Measurements from ENCODE around the gene XYLT1. TPM values are rescaled to one million over a fixed set of nuclear protein-coding genes. Genes with fewer than 3 reads are reported as not detected.

Gene XYLT1
- total RNA-seq, 1 donor from 2014 or later: 1.8 TPM

DNA sequence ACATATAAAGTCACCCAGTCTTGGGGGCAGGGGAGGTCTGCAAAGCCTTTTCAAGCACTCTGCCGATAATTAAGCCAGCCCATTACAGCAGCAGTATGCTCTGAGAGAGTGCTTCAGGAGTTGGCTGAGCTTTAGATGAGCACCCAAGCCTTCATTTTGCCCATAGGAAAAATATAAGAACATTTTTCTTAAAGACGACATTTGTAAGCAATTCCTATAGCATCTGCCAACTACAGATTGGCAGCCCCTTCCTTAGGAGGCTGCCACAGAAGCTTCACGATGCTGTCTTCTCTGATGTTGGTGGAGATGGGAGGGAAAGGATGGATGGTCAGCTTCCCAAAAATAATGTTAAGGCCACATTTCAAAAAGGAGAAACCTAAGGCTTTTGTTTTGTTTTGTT lies 367.5 kb downstream of the XYLT1 start:
- DNase-seq (ENCODE audit: missing footprints) (no peak), ATAC-seq (no peak)
- intact Hi-C loops (cut with DNase I): no loop called here

DNA sequence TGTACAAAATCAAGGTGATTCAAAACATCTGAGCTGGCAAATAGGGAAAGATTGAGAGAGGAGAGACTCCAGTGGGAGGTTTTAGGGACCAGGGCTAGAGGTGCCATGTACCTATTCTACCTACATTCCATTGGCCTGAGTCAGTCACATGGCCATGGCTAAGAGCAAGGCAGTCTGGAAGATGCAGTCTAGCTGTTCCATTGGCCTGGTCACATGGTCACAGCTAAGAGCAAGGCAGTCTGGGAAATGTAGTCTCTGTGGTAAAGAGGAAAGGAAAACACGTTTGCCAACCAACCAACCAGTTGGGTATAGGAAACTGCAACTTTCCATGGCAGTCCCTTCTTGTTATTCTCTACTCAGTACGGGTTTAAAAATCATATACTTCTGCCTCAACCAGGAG lies 369.1 kb downstream of the XYLT1 start:
- DNase-seq (ENCODE audit: missing footprints) (no peak), ATAC-seq (no peak)
- intact Hi-C loops (cut with DNase I): no loop called here

DNA sequence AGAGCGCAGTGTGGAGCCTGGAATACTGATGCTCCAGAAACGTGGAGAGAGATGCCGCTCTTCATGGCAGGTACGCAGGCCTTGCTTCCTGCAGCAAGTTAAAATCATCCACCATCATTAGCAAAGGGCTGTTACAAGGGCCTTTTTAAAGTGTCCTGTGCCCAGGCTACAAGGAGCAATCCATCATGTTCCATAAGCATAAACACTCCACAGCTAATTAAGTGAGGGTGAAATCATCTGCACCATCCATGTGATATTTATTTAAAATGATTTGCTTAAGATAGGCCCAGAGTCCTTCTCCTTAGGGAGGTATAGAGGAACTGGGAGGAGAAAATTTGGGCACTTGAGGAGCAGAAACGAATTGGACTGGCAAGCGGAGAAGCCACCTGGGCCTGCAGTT lies 372.1 kb downstream of the XYLT1 start:
- DNase-seq (ENCODE audit: missing footprints): no peak
- no peak for ATAC-seq
- intact Hi-C loops (cut with DNase I): no loop called here

- ATAC-seq: no peak
- no peak for DNase-seq (ENCODE audit: missing footprints)
- intact Hi-C loops (cut with DNase I): no loop called here
Observed at GRCh38 chr16:17084130-17084529, 386.6 kb downstream of the XYLT1 start.

GRCh38 chr16:17083628-17084027 lies 387.1 kb downstream of the XYLT1 start:
- no peak for ATAC-seq
- DNase-seq (ENCODE audit: missing footprints): no peak
- intact Hi-C loops (cut with DNase I): no loop called here

DNA sequence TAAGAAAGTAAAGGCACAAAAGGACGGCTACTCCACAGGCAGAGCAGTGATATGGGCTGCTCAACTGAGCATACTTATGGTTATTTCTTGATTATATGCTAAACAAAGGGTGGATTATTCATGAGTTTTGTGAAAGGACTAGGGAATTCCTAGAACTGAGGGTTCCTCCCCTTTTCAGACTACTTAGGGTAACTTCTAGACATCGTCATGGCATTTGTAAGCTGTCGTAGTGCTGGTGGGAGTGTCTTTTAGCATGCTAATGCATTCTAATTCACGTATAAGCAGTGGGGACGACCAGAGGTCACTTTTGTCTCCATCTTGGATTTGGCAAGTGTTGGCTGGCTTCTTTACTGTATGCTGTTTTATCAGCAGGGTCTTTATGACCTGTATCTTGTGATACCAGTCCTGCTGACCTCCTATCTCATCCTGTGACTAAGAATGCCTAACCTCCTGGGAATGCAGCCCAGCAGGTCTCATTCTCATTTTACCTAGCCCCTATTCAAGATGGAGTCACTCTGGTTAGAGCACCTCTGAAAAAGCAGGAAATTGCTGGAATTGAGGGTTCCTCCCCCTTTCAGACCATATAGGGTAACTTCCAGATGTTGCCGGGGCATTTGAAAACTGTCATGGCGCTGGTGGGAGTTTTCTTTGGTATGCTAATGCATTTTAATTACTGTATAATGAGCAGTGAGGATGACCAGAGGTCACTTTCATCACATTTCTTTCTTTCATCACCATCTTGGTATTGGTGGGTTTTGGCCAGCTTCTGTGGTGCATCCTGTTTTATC lies 388.5 kb downstream of the XYLT1 start:
- ATAC-seq (no peak), DNase-seq (ENCODE audit: missing footprints) (no peak)
- intact Hi-C loops (cut with DNase I): no loop called here

DNA sequence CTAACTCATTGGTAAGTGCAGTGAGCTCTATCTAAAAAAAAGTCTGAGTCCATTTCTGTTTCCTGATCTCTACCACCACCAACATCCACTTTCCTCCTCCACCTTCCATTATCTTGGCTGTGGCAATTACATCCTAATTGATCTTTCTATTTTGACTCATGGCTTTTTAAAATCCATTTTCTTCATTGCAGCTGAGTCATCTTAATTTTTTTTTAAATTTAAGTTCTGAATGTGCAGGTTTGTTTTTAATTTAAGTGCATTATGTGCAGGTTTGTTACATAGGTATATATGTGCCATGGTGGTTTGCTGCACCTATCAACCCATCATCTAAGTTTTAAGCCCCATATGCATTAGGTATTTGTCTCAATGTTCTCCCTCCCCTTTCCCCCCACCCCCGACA lies 390.7 kb downstream of the XYLT1 start:
- no peak for DNase-seq (ENCODE audit: missing footprints)
- intact Hi-C loops (cut with DNase I): no loop called here
- no peak for ATAC-seq

GRCh38 chr16:17078931-17079631 lies 391.7 kb downstream of the XYLT1 start:
- DNase-seq (ENCODE audit: missing footprints): no peak
- no peak for ATAC-seq
- intact Hi-C loops (cut with DNase I): no loop called here

DNA sequence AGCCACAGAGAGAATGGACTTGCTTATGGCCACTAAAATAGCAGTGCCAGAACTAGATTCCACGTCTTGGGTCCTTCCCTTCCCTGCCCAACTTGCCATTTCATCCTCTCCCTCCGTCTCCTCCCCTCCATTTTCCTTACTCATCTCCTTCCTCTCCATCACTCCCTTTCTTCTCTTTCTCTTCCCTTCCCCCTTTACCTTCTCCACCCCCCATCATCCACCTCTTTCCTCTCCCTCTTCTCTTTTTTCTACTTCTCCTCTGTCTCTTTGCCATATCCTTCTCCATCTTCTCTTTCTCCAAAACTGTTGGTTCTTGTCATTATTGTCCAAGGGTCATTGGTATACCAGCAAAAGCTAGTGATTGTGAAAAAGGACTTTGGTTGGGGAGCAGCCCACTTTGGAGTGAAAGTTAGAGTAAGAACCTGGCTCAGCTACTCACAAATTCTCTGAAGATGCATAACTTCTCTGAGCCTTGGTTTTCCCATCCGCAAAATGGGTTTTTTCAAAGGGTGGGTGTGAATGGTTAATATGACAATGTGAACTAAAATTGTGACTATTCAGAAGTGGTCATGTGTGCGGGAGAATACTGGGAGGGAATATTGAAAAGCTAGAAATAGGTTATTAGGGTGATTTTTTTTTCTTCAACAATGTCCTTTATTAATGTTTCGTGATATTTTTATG lies 393.8 kb downstream of the XYLT1 start:
- no peak for DNase-seq (ENCODE audit: missing footprints)
- intact Hi-C loops (cut with DNase I): no loop called here
- no peak for ATAC-seq

DNA sequence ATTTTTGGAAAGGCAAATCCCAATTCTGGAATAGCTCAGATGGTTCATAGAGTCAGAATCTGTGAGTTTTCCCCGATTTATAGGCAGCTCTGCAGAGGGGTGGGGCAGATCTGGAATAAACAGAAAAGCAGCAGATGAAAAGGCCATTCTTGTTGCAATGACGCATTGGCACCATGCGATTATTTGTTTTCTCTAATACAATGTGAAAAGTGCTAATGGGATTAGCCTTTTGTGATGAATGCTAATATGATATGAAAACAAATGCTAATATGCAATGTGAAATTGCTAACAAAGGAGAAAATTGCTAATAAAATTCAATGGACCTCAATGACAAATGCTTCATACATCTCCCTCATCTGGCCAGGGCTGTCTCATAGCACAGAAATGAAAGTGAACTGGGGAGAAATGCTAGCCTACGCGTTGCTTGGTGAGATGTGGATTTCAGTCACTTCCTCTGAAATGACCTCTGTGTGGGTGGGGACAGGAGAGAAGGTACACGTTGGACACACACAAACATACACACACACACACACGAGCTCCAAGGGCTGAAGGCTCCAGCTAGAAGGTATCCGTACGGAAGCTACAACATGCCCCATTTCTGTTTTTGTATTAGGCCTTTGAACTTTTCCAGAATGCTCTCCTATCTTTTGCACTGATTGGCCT lies 394.5 kb downstream of the XYLT1 start:
- ATAC-seq: no peak

GRCh38 chr16:17072104-17072503 lies 398.7 kb downstream of the XYLT1 start:
- ATAC-seq (no peak), DNase-seq (ENCODE audit: missing footprints) (no peak)
- intact Hi-C loops (cut with DNase I): no loop called here

More for the DNA sequence above, 394.5 kb downstream of the XYLT1 start:
- no peak for DNase-seq (ENCODE audit: missing footprints)
- intact Hi-C loops (cut with DNase I): no loop called here

DNA sequence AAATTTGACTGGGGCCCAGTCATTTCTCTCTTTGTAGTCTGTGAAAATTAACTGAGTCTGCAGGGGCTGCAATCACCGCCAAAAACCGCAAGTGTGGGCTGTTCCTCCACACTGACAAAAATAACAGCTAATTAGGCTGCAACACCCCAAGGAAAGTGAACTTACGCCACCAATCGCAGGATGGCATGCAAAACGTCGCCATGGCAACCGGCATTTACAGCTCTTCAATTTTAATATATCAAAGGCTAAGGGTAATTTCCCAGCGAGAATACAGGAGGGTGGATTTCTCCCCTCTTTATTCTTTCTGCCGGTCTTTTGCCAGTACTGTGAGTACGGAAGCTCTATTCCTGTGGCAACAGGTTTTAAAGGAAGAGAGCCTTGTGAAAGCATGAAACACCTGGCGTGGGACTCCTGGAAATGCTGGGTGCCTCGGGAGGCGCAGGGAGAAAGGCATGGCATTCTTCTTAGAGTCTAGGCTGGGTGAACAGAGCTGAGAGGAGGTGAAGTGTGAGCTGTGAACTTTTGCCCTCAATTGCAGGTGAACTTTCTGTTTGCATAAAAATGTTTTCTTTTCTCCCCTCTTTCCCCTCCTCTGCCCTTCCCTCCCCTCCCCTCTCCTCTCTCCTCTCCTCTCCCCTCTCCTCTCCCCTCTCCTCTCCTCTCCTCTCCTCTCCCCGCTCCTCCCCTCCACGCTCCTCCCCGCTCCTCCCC lies 399.7 kb downstream of the XYLT1 start:
- DNase-seq (ENCODE audit: missing footprints) (no peak), ATAC-seq (no peak)
- intact Hi-C loops (cut with DNase I): no loop called here

DNA sequence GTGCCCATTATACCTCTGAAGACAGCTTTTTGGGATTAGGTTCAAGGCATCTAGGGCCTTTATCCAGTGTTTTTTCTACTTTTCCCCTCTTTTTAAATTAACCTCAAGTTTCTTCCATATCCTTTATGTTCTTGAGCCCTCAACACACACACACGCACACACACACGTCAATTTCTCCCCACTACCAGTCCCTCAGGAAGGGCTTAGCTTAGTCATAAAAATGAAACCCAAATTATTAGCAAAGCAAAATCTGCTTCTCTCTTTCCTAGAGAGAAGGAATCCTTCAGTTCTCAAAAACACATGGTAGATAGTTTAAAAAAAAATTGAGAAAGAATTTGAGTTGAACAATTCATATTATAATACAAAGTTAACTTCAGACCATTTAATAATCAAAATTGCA lies 401.1 kb downstream of the XYLT1 start:
- no peak for DNase-seq (ENCODE audit: missing footprints)
- intact Hi-C loops (cut with DNase I): no loop called here
- ATAC-seq: no peak

- DNase-seq (ENCODE audit: missing footprints): no peak
- intact Hi-C loops (cut with DNase I): no loop called here
- no peak for ATAC-seq
Observed at GRCh38 chr16:17068524-17068923, 402.2 kb downstream of the XYLT1 start.

DNA sequence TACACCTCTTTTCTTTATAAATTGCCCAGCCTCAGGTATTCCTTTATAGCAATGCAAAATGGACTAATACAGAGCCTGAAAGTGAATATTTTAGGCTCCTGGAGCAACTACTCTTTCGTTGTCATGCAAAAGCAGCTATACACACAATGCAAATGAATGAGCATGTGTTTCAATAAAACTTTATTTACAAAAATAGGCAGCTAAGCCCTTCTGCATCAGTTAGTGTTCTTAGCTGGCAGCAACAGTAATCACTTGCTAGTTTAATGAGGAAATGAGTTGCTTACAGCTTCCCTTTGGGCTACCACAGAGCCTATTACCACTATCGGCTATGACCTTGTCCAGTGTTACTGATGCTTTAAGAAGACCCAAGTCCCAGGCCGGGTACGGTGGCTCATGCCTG lies 402.9 kb downstream of the XYLT1 start:
- intact Hi-C loops (cut with DNase I): no loop called here
- no peak for ATAC-seq
- DNase-seq (ENCODE audit: missing footprints): no peak

- DNase-seq (ENCODE audit: missing footprints): no peak
- intact Hi-C loops (cut with DNase I): no loop called here
- no peak for ATAC-seq
Observed at GRCh38 chr16:17063201-17064139, 407.3 kb downstream of the XYLT1 start.

DNA sequence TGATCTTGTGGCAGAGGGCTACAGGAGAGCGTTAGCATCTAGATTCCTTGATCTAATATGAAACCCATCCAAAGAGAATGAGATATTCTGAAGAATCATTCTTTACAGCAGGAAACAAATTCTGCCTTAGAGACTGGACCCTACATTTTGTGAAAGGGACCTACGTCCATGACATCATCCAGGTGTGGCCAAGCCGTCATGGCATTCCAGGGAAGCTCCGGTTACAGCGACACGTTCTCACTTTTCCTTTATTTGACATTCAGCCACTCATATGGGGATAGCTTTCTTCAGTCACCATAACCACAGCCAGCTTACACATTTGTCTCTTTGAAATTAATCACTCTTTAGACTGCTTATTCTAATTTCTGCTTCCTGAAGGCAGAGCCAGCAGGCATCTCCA lies 408.1 kb downstream of the XYLT1 start:
- intact Hi-C loops (cut with DNase I): no loop called here
- ATAC-seq: no peak
- no peak for DNase-seq (ENCODE audit: missing footprints)

GRCh38 chr16:17061326-17061725 lies 409.4 kb downstream of the XYLT1 start:
- intact Hi-C loops (cut with DNase I): no loop called here
- no peak for ATAC-seq
- DNase-seq (ENCODE audit: missing footprints): no peak
